Lung (tissue), 12 donors: Measurements from ENCODE around the gene ANK3. TPM values are rescaled to one million over a fixed set of nuclear protein-coding genes. Genes with fewer than 3 reads are reported as not detected.
A peak's percentile ranks its signal among the peaks of the same experiment; 100 is the strongest.

Experiments
- ATAC-seq: fragments of 200-7000 bp; cut with Tn5 transposase; one replicate; pipeline ENCODE4 v1.9.1; 2020; ENCODE audit warnings: moderate number of reproducible peaks; ENCODE audit not compliant: insufficient read depth, low FRiP score
- DNase-seq, 3 donors: peaks; one replicate each; pipeline ENCODE4 v3.0.0-alpha.2; 2013 to 2017
- H3K27ac ChIP-seq, 2 donors: one replicate each; pipeline ENCODE4 v1.5.1; 2013; ENCODE audit warnings: mild to moderate bottlenecking in 2 of 2, moderate library complexity in 2 of 2, control low read depth in 1 of 2, inconsistent platforms in 1 of 2, low read depth in 1 of 2, low read length in 1 of 2
- H3K27me3 ChIP-seq, 3 donors: one replicate each; pipeline ENCODE4 v1.5.1; 2013; ENCODE audit warnings: low read length in 2 of 3; ENCODE audit not compliant: control insufficient read depth in 3 of 3, insufficient read depth in 3 of 3
- H3K36me3 ChIP-seq, 4 donors: one replicate each; pipeline ENCODE4 v1.5.1; 2013; ENCODE audit warnings: low read length in 4 of 4, mild to moderate bottlenecking in 1 of 4, moderate library complexity in 1 of 4; ENCODE audit not compliant: control insufficient read depth in 4 of 4, insufficient read depth in 4 of 4
- H3K4me1 ChIP-seq, 5 donors: one replicate each; pipeline ENCODE4 v1.5.1; 2013; ENCODE audit warnings: low read length in 5 of 5, mild to moderate bottlenecking in 2 of 5, moderate library complexity in 1 of 5; ENCODE audit not compliant: control insufficient read depth in 5 of 5, insufficient read depth in 5 of 5
- H3K4me3 ChIP-seq: one replicate; pipeline ENCODE4 v1.5.1; 2013; ENCODE audit warnings: mild to moderate bottlenecking, control low read depth, moderate library complexity
- H3K9ac ChIP-seq, 2 donors: one replicate each; pipeline ENCODE4 v1.5.1; 2013; ENCODE audit warnings: low read length in 2 of 2, control low read depth in 1 of 2; ENCODE audit not compliant: insufficient read depth in 1 of 2
- H3K9me3 ChIP-seq, 4 donors: one replicate each; pipeline ENCODE4 v1.5.1; 2013; ENCODE audit warnings: low read length in 3 of 4, mild to moderate bottlenecking in 1 of 4, moderate library complexity in 1 of 4; ENCODE audit not compliant: control insufficient read depth in 4 of 4, insufficient read depth in 3 of 4
- CTCF ChIP-seq: IDR thresholded peaks from 2 replicates; pipeline ENCODE4 v1.5.1; 2012; ENCODE audit warnings: mild to moderate bottlenecking; ENCODE audit errors: control extremely low read depth, extremely low read depth
- WGBS, 2 donors: extraction: QIAGEN DNeasy Blood & Tissue Kit; methylation state at CpG; one replicate each; pipeline ENCODE4 v1.1.7; 2013; 5-methylcytosine and 5-hydroxymethylcytosine counted together
- polyA plus RNA-seq, 2 donors: library from polyadenylated mRNA; stranded (reverse); fragments of 200-250 nt; gene quantifications; one replicate each; pipeline ENCODE4 v1.2.1, GENCODE V29; 2013
- total RNA-seq, 2 donors: library from RNA; depleted of rRNA in 1 of 2; stranded (reverse); fragments of >200 nt in 1 of 2; gene quantifications; one replicate each; pipeline ENCODE4 v1.2.1, GENCODE V29; 2014 to 2021
- donor health status: control.
- donor health status: control.
- donor health status: Bipolar disorder and iron deficiency.
- donor health status: healthy.
- donor health status: DM: yes; HTN: yes; CAD: no.

ANK3 gene
- total and polyA plus RNA-seq, 4 donors = 10.4 to 96.0 (median 46.4) TPM

DNA sequence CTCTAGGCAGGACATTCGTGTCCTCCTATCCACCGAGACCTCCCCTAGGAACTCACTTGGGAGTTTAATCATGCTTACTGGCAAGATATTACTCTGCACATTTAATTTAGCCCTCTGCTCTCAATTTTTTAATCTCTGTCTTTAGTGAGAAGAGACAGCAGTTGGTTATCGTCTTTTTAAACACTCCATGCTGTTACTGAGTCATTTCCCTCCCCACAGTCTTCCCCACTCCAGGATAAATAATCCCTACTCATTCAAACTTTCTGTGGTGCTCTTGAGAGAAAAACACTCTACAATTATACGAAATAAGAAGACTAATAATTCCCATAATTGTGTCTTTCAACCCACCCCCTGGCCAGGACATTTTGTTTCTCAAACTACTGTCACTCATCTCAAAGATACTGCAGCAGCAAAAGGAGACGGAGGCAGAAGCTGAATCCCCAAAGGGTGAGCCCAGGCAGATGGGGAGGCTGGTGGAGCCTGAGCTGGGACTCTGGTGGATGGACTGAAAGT, 84.2 kb downstream of the ANK3 start:
- TF ChIP-seq CTCF = no peak
- H3K4me3 ChIP-seq = no peak overlapping the region
- H3K4me1 ChIP-seq = no peaks in the 10 kb centered on the region
- 66 to 82% methylated on average over 5 of the region's 5 CpGs for WGBS, 2 donors
- no peaks in the 10 kb centered on the region for H3K9me3 ChIP-seq
- peak overlapping the region in 1 of 2 donors; percentile 33 for H3K27ac ChIP-seq
- H3K9ac ChIP-seq = no peak overlapping the region
- H3K27me3 ChIP-seq = no peaks in the 10 kb centered on the region
- H3K36me3 ChIP-seq = no peaks in the 10 kb centered on the region
- ATAC-seq (no peak), DNase-seq (no peak)

DNA sequence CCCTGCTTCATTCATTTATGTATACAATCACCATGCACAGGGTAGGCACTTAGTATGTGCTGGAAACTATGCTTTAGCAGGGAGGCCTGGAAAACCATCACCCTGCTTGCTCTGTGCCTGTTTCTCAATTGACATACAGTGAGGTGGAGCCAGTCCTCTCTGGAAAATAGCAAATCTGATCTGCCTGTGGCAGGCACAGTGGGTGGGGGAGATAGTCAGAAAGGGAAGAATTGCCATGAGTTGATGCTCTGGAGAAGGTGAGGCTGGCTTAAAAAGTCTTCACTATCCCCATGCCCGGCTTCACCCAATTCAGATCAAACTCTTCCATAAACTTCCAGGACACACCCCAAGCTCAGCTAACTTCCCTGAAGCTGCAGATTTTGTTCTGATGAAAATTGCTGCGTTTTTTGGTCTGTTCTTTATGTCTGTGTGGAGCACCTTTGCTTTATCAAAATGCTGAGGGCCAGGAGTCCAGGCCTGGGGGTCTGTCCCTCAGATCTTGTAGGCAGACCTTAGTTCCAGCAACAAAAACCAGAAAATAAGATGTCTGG, 84.8 kb downstream of the ANK3 start:
- Histone ChIP-seq H3K27ac (peak overlapping the region in 1 of 2 donors; percentile 33), H3K36me3 (no peaks in the 10 kb centered on the region), H3K4me3 (no peak overlapping the region), H3K9me3 (no peaks in the 10 kb centered on the region), H3K9ac (no peak overlapping the region), H3K27me3 (no peaks in the 10 kb centered on the region), H3K4me1 (no peaks in the 10 kb centered on the region)
- ATAC-seq = no peak
- no peak for DNase-seq
- 84 to 92% methylated on average over 2 of the region's 2 CpGs for WGBS, 2 donors
- no peak for TF ChIP-seq CTCF

GRCh38 chr10:60303778-60304177, 85.9 kb downstream of the ANK3 start:
- no peak for TF ChIP-seq CTCF
- Histone ChIP-seq H3K27ac (no peak overlapping the region), H3K27me3 (no peaks in the 10 kb centered on the region), H3K4me1 (peaks cover 0 to 5% (median 0%) of the 10 kb centered on the region in 5 donors), H3K36me3 (no peaks in the 10 kb centered on the region), H3K4me3 (no peak overlapping the region), H3K9ac (no peak overlapping the region), H3K9me3 (no peaks in the 10 kb centered on the region)
- 96 to 97% methylated on average over 1 of the region's 1 CpG for WGBS, 2 donors
- DNase-seq = no peak
- no peak for ATAC-seq
